Testis (tissue), 2 donors: Measurements from ENCODE around the gene GSTA3.

Source experiments
- POLR2A ChIP-seq: fragments of 450-650 bp; IDR thresholded peaks from one replicate; pipeline ENCODE4 v1.6.1; 2017; ENCODE audit warnings: antibody characterized with exemption, mild to moderate bottlenecking, moderate library complexity
- TF ChIP-seq, protein P1 (sequence below), 3 experiments: fragments of 450-650 bp in 2 of 3; fragments of 200-600 bp in 1 of 3; sonication (generic) in 1 of 3; IDR thresholded peaks; one replicate each; pipeline ENCODE4 v1.5.1; 2016 to 2019; ENCODE audit warnings: antibody characterized with exemption in 3 of 3, mild to moderate bottlenecking in 2 of 3, moderate library complexity in 1 of 3

GRCh38 chr6:52909131-52909530 is 367 bp downstream of the GSTA3 start:
- TF ChIP-seq, protein P1, sequence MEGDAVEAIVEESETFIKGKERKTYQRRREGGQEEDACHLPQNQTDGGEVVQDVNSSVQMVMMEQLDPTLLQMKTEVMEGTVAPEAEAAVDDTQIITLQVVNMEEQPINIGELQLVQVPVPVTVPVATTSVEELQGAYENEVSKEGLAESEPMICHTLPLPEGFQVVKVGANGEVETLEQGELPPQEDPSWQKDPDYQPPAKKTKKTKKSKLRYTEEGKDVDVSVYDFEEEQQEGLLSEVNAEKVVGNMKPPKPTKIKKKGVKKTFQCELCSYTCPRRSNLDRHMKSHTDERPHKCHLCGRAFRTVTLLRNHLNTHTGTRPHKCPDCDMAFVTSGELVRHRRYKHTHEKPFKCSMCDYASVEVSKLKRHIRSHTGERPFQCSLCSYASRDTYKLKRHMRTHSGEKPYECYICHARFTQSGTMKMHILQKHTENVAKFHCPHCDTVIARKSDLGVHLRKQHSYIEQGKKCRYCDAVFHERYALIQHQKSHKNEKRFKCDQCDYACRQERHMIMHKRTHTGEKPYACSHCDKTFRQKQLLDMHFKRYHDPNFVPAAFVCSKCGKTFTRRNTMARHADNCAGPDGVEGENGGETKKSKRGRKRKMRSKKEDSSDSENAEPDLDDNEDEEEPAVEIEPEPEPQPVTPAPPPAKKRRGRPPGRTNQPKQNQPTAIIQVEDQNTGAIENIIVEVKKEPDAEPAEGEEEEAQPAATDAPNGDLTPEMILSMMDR (IDR thresholded peaks at IDR 0.05), result no peak
- TF ChIP-seq POLR2A, result no peak
